ENCODE data around the gene FUOM.
A peak's percentile ranks its signal among the peaks of the same experiment; 100 is the strongest.

FUOM gene

DNA sequence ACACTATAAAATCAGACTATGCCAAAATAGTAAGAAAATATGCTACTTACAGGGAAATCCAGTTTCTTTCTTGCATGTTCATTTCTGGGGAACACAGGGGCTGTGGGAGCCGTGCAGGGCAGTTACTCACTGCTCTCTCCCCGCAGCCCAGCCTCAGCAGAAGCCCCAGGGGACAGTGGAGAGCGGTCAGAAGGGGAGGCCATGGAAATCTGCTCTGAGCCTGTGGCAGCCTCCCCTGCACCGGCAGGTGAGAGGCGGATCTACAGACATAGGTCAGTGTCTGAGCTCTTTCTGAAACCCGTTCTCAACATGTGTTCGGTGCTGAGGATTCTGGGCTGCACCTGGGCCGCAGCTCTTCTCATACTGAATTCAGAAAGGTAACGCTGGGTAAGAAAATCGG, 46.2 kb downstream of the FUOM start:
- DNase-seq (ENCODE audit: low read depth, low spot score): no peak
- Histone ChIP-seq H3K27me3 (ENCODE audit: insufficient read depth, insufficient read length) (no peaks in the 10 kb centered on the region), H3K36me3 (ENCODE audit: insufficient read depth, insufficient read length, low read length) (peaks cover 42% of the 10 kb centered on the region), H3K4me1 (ENCODE audit: insufficient read depth, insufficient read length) (peaks cover 10% of the 10 kb centered on the region), H3K9me3 (ENCODE audit: insufficient read depth, low read length) (no peaks in the 10 kb centered on the region; the same call in 1 of the 2 replicates), H3K4me3 (ENCODE audit: insufficient read length, low read depth) (no peak overlapping the region), H3K9ac (ENCODE audit: insufficient read length, low read depth) (no peak overlapping the region)
- TF ChIP-seq YY1 (IDR thresholded peaks at IDR 0.05; ENCODE audit: insufficient read depth, insufficient read length) (no peak), ZNF274 (IDR thresholded peaks at IDR 0.05; ENCODE audit: low read depth, low read length) (no peak), SUZ12 (IDR thresholded peaks at IDR 0.05; ENCODE audit: extremely low read depth, insufficient read depth, insufficient read length) (no peak)

DNA sequence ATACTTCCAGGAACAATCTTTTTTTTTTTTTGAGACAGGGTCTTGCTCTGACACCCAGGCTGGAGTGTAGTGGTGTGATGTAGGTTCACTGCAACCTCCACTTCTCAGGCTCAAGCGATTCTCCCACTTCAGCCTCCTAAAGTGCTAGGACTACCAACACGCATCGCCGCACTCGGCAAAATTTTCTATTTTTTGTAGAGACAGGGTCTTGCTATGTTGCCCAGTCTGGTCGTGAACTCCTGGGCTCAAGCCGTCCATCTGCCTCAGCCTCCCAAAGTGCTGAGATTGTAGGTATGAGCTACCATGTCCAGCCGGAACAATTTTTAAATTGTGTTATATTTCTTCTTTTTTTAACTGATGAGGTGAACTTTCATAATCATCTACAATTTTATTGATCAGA, 47.0 kb downstream of the FUOM start:
- no peak for DNase-seq (ENCODE audit: low read depth, low spot score)
- Histone ChIP-seq H3K9ac (ENCODE audit: insufficient read length, low read depth) (no peak overlapping the region), H3K27me3 (ENCODE audit: insufficient read depth, insufficient read length) (no peaks in the 10 kb centered on the region), H3K4me1 (ENCODE audit: insufficient read depth, insufficient read length) (peaks cover 10% of the 10 kb centered on the region), H3K9me3 (ENCODE audit: insufficient read depth, low read length) (no peaks in the 10 kb centered on the region), H3K36me3 (ENCODE audit: insufficient read depth, insufficient read length, low read length) (peaks cover 45% of the 10 kb centered on the region), H3K4me3 (ENCODE audit: insufficient read length, low read depth) (no peak overlapping the region)
- no peak for TF ChIP-seq ZNF274 (IDR thresholded peaks at IDR 0.05; ENCODE audit: low read depth, low read length)
- TF ChIP-seq YY1 (IDR thresholded peaks at IDR 0.05; ENCODE audit: insufficient read depth, insufficient read length): no peak
- no peak for TF ChIP-seq SUZ12 (IDR thresholded peaks at IDR 0.05; ENCODE audit: extremely low read depth, insufficient read depth, insufficient read length)

DNA sequence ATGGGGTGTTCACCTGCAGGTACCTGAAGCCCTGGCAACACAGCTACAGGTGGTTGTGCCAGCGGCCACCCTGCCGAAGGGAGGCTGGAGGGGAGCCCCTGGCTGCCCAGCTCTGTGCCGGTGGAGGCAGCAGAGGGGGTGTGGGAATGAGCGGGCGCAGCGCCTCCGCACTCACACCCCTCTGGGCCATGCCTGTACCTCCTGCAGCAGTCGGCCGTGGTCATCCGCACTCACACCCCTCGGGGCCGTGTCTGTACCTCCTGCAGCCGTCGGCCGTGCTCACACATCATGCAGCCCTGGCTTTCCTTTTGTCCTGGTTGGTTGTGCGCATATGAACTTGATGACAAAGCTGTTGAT, 47.4 kb downstream of the FUOM start:
- Histone ChIP-seq H3K27me3 (ENCODE audit: insufficient read depth, insufficient read length) (no peaks in the 10 kb centered on the region), H3K9me3 (ENCODE audit: insufficient read depth, low read length) (no peaks in the 10 kb centered on the region), H3K9ac (ENCODE audit: insufficient read length, low read depth) (no peak overlapping the region), H3K36me3 (ENCODE audit: insufficient read depth, insufficient read length, low read length) (peaks cover 48% of the 10 kb centered on the region), H3K4me1 (ENCODE audit: insufficient read depth, insufficient read length) (peaks cover 10% of the 10 kb centered on the region), H3K4me3 (ENCODE audit: insufficient read length, low read depth) (no peak overlapping the region)
- TF ChIP-seq YY1 (IDR thresholded peaks at IDR 0.05; ENCODE audit: insufficient read depth, insufficient read length) (no peak), SUZ12 (IDR thresholded peaks at IDR 0.05; ENCODE audit: extremely low read depth, insufficient read depth, insufficient read length) (no peak), ZNF274 (IDR thresholded peaks at IDR 0.05; ENCODE audit: low read depth, low read length) (no peak)
- no peak for DNase-seq (ENCODE audit: low read depth, low spot score)

DNA sequence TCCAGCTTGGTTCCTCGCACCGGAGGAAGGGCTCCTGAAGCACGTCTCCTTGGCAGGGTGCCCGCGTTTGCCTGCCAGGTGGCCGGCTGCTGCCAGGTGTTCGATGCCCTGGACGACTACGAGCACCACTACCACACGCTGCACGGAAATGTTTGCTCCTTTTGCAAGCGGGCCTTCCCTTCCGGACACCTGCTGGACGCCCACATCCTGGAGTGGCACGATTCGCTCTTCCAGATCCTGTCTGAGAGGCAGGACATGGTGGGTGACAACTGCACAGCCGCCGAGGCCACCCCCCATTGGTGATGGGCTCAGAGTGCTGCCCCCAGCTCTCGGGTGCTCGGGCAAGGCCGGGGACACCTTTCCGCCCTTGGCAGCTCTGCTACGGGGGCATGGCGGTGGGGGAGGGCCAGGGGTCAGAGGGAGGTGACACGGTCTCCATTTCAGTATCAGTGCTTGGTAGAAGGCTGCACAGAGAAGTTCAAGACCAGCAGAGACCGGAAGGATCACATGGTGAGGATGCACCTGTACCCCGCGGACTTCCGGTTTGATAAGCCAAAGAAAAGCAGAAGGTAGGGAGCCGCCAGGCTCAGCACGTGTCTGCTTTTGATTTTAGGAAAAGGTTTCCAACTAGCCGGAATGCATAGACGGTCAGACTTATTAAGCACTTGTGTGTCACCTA, 48.0 kb downstream of the FUOM start:
- Histone ChIP-seq H3K27me3 (ENCODE audit: insufficient read depth, insufficient read length) (no peaks in the 10 kb centered on the region), H3K9ac (ENCODE audit: insufficient read length, low read depth) (peak overlapping the region; percentile 50), H3K4me3 (ENCODE audit: insufficient read length, low read depth) (no peak overlapping the region), H3K36me3 (ENCODE audit: insufficient read depth, insufficient read length, low read length) (peaks cover 48% of the 10 kb centered on the region), H3K4me1 (ENCODE audit: insufficient read depth, insufficient read length) (peaks cover 10% of the 10 kb centered on the region), H3K9me3 (ENCODE audit: insufficient read depth, low read length) (no peaks in the 10 kb centered on the region)
- no peak for TF ChIP-seq ZNF274 (IDR thresholded peaks at IDR 0.05; ENCODE audit: low read depth, low read length)
- no peak for TF ChIP-seq SUZ12 (IDR thresholded peaks at IDR 0.05; ENCODE audit: extremely low read depth, insufficient read depth, insufficient read length)
- TF ChIP-seq YY1 (IDR thresholded peaks at IDR 0.05; ENCODE audit: insufficient read depth, insufficient read length): no peak
- no peak for DNase-seq (ENCODE audit: low read depth, low spot score)

DNA sequence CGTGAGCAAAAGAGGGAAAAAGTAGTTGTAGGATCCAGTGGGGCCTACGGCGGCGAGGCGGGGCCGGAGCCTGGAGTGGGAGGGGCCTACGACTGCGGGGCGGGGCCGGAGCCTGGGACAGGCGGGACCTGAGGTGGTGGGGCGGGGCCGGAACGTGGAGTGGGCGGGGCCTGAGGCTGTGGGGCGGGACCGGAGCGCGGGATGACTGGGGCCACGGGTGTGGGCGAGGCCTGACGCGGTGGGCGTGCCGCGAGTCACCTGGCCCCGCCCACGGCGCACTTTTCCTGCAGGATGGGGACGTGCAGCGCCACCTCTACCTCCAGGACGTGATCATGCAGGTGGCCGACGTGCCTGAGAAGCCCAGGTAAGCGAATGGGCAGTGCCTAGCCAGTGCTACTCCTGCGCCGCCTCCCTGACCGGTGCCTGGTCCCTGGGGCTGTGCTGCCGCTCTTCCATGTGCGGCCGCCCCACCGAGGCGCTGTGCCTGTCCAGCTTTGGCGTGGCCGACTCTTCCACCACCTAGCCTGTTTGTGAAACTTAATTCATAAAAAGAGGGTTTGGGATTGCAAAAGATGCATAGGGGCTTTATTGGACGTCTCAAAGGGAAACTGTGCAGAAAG, 48.6 kb downstream of the FUOM start:
- no peaks in the 10 kb centered on the region for H3K9me3 ChIP-seq (ENCODE audit: insufficient read depth, low read length)
- H3K9ac ChIP-seq (ENCODE audit: insufficient read length, low read depth): peak overlapping the region; percentile 93
- no peaks in the 10 kb centered on the region for H3K27me3 ChIP-seq (ENCODE audit: insufficient read depth, insufficient read length)
- H3K4me1 ChIP-seq (ENCODE audit: insufficient read depth, insufficient read length): peaks cover 10% of the 10 kb centered on the region
- TF ChIP-seq ZNF274 (IDR thresholded peaks at IDR 0.05; ENCODE audit: low read depth, low read length): no peak
- no peak for TF ChIP-seq SUZ12 (IDR thresholded peaks at IDR 0.05; ENCODE audit: extremely low read depth, insufficient read depth, insufficient read length)
- TF ChIP-seq YY1 (IDR thresholded peaks at IDR 0.05; ENCODE audit: insufficient read depth, insufficient read length): no peak
- H3K4me3 ChIP-seq (ENCODE audit: insufficient read length, low read depth): peak overlapping the region; percentile 79
- peak; percentile 74 for DNase-seq (ENCODE audit: low read depth, low spot score)
- peaks cover 48% of the 10 kb centered on the region for H3K36me3 ChIP-seq (ENCODE audit: insufficient read depth, insufficient read length, low read length)

DNA sequence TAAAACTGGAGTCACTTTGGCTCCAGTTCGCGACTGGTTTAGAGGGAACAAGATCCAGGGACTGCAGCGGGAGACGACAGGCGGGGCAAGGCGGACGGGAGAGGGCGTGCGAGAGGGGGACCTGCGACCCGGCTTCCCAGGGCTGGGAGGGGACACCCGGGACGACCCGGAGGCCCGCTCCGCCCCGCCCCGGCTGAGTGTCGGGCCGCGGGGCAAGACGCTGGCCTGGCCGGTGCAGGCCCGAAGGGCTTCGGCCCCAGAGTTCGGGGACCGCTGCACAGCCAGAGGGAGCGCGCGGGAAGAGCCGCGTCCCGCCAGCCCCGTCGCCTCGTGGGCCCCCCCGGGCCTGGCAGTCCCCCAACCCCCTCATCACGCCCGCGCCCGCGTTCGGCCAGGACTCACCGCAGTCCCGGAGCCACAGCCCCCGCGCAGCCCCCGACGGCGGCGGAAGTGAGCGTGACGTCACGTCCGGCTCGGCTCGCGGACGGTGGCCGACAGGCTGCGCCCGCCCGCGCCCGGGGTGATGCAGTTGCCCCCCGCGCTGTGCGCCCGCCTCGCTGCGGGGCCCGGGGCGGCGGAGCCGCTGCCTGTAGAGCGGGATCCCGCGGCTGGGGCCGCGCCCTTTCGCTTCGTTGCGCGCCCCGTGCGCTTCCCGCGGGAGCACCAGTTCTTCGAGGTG, 49.3 kb downstream of the FUOM start, which contains the start of the genes TUBGCP2 and ZNF511:
Gene TUBGCP2 (minus strand): TSS at position 452 of the 679 bp plus-strand sequence. CDS start 5,931 bp downstream, outside the sequence.
Gene ZNF511 (plus strand): TSS at position 494 of the 679 bp plus-strand sequence. CDS start 30 bp downstream, at position 524.
- Histone ChIP-seq H3K4me3 (ENCODE audit: insufficient read length, low read depth) (peak within 1 kb of the TSS; percentile 79), H3K36me3 (ENCODE audit: insufficient read depth, insufficient read length, low read length) (peaks cover 50% of the 10 kb centered on the region), H3K9me3 (ENCODE audit: insufficient read depth, low read length) (no peaks in the 10 kb centered on the region), H3K4me1 (ENCODE audit: insufficient read depth, insufficient read length) (peaks cover 10% of the 10 kb centered on the region), H3K9ac (ENCODE audit: insufficient read length, low read depth) (peak within 1 kb of the TSS; percentile 93), H3K27me3 (ENCODE audit: insufficient read depth, insufficient read length) (no peaks in the 10 kb centered on the region)
- TF ChIP-seq SUZ12 (IDR thresholded peaks at IDR 0.05; ENCODE audit: extremely low read depth, insufficient read depth, insufficient read length) (no peak), ZNF274 (IDR thresholded peaks at IDR 0.05; ENCODE audit: low read depth, low read length) (no peak), YY1 (IDR thresholded peaks at IDR 0.05; ENCODE audit: insufficient read depth, insufficient read length) (no peak)
- DNase-seq (ENCODE audit: low read depth, low spot score): peak; percentile 46
